GM18502 (cell line): Measurements from ENCODE around the gene TMEM209.
"Not testable (repeated sequence)": the region's sequence is repeated elsewhere in the genome, so short reads cannot be mapped to it uniquely, and the experiment has no call there.

Source experiments
- ATAC-seq: cut with Tn5 transposase; IDR thresholded peaks from one replicate; pipeline ENCODE4 v1.9.1; 2021; ENCODE audit warnings: mild to moderate bottlenecking; ENCODE audit not compliant: unreplicated experiment, poor library complexity

Gene TMEM209

GRCh38 chr7:130146142-130146541 is 59.1 kb downstream of the TMEM209 start:
- not testable (repeated sequence) for ATAC-seq

DNA sequence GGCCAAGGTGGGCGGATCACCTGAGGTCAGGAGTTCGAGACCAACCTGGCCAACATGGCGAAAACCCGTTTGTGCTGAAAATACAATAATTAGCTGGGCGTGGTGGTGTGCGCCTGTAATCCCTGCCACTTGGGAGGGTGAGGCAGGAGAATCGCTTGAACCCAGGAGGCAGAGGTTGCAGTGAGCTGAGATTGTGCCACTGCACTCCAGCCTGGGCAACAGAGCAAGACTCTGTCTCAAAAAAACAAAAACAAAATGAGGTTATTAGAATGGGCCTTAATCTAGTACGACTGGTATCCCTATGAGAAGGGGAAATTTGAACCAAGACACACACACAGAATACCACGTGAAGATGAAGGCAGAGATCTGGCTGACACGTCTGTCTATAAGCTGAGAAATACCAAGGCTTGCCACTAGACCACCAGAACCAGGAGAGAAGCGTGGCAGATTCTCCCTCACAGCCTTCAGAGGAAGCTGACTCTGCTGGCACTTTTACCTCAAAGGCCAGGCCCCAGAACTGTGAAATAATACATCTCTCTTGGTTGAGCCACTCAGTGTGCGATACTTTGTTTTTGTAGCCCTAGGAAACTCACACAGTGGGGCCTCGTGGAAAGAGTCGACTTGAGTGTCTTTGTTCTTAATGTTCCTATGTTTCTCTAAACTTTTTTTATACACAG is 59.6 kb downstream of the TMEM209 start:
- ATAC-seq: no peak

- no peak for ATAC-seq
These were observed 60.7 kb downstream of the TMEM209 start for GRCh38 chr7:130144312-130145171.

DNA sequence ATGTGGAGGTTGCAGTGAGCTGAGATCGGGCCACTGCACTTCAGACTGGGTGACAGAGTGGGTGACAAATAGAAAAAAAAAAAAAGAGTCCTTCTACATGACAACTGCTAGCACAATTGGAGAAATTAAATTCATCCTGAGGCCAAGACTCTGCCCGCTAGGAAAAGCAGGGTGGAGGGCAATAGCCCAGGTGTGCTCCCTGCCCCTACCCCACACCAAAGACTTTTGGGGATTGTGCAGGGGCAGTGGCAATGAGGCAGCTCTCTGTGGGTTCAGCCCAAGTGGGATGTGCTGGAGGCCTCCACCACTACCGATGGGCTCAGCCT is 61.3 kb downstream of the TMEM209 start:
- ATAC-seq: no peak

DNA sequence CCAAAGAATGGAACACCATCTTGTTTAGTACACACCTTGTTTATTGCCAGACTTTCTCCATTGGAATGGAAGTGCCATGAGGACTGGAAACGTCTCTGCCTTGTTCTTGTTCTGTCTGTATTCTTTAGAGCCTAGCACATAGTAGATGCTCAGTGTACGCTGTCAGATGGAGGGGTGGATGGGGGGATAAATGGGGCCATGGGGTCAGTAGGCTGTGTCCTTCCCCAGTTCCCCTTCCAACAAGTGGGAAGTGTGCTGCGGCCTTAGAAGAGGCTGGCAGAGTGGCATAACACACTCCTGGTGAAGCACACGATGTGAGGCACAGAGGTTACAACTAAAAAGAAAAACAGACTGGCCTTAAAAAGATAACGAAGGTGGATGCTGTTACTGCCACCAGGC is 61.9 kb downstream of the TMEM209 start:
- no peak for ATAC-seq

DNA sequence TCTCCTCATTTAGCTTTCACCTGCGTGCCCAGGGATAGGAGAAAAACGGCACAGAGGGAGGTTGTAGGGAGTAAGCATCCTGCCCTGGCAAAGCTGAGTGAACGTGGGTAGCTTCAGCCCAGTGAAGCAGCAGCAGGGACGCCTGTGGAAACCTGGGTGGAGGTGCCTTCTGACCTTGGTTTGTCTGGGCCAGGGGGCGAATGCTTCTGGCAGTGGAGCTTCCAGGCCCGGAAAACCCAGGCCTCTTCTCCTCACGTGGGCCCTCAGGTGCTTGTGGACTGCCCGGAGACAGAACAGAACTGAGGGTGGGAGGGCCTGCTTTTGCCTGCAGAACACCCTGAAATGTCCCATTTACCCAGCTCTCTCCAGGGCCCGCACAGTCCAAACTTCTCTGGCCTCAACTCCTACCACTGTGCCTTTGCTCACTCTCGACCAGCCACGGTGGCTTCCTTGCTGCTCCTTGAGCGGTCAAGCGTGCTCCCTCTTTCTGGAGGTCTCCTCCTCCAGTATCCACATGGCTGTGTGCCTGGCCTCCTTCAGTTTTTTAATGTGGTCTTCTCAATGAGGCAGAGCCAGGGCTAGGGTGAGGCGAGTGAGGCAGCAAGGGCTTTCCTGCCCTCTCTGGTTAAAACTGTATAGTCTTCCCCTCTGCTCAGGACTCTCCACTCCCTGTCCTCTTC is 62.4 kb downstream of the TMEM209 start:
- no peak for ATAC-seq

- no peak for ATAC-seq
These were observed 63.1 kb downstream of the TMEM209 start for GRCh38 chr7:130141884-130142653.

DNA sequence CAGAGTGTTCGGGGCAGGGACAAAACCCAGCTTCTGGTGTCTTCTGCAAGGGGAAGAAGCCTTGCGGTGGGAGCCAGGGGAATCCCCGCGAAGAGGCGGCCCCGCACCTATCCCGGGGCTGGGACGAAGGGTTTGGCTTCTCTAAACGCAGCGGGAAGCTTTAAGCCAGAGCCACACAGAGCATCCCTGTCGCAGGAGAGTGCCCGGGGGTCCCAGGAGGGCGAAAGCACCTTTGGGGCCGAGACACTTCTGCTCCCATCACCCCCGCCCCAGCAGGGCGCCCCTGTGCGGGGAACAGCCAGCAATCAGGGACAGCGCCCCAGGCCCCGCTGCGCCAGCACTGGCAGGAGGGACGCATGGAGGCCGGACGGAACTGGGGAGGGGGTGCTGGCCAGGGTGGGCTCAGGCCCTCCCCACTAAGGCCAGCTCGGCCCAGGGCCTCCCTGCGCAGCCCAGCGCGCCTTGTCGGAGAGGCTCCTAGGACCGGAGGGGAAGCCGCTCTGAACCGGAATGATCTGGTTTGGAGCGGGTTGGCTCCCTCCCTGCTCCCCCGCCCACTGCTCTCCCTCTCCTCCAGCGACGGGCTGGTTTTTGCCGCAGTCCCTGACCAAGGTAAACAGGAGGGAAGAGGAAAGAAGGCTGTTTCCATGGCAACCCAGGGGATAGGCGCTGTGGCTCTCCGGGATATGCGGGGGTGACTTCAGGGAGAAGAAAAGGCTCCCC is 63.9 kb downstream of the TMEM209 start:
- no peak for ATAC-seq

GRCh38 chr7:130140551-130141160 is 64.5 kb downstream of the TMEM209 start:
- no peak for ATAC-seq

DNA sequence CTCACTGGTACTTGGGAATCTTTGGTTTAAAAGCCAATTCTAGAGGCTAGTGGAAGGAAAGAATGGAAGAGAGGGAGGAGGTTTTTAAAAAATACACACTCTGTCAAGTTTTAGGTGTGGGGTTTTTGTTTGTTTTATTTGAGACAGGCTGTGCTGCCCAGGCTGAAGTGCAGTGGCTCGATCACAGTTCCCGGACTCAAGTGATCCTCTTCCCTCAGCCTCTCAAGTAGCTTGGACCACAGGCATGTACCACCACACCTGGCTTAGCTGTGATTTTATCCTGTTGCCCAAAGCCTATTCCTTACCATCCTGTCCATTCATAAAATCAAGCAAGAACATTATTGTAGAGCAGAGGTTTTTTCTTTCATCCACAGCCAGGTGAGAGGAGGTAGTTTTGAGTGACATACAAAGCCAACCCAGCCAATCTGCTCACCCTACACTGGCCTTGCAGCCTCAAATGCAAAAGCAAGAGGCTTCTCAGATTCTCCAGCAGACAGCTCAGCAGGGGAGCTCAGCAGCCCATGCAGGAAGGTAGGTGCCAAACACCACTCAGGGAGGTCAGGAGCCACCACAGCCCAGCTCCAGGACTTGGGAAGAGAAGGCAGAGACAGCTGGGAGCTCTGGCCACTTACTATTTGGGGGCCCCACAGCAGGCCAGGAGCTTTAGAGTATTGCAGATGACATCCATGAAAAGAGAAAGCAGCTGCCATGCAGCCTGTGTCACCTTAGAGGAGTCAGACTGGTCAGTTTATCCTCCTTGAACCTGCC is 65.8 kb downstream of the TMEM209 start:
- ATAC-seq: no peak

DNA sequence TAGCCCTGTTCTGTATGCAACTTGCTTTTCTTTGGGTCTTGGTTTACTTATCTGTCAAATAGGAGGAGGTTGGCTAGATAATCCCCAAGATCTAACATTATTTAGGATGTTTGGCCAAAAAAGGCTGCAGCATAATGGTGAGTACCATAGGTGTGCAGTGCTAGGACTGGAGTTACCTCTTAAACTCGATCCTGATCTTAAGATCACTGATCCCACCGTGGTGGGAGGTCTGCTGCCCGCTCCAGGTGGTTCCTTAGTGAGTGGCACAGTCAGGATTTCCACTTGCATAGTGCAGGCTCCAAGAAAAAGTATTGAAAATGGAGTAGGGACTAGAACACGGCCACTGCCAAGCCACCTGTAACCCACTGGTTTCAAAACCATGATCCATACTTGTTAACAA is 68.0 kb downstream of the TMEM209 start:
- ATAC-seq: no peak

- no peak for ATAC-seq
These were observed 68.5 kb downstream of the TMEM209 start for GRCh38 chr7:130136579-130137167.

- no peak for ATAC-seq
These were observed 69.7 kb downstream of the TMEM209 start for GRCh38 chr7:130135208-130136205.

GRCh38 chr7:130134726-130135125 is 70.5 kb downstream of the TMEM209 start:
- no peak for ATAC-seq

GRCh38 chr7:130134106-130134636 is 71.0 kb downstream of the TMEM209 start:
- no peak for ATAC-seq

DNA sequence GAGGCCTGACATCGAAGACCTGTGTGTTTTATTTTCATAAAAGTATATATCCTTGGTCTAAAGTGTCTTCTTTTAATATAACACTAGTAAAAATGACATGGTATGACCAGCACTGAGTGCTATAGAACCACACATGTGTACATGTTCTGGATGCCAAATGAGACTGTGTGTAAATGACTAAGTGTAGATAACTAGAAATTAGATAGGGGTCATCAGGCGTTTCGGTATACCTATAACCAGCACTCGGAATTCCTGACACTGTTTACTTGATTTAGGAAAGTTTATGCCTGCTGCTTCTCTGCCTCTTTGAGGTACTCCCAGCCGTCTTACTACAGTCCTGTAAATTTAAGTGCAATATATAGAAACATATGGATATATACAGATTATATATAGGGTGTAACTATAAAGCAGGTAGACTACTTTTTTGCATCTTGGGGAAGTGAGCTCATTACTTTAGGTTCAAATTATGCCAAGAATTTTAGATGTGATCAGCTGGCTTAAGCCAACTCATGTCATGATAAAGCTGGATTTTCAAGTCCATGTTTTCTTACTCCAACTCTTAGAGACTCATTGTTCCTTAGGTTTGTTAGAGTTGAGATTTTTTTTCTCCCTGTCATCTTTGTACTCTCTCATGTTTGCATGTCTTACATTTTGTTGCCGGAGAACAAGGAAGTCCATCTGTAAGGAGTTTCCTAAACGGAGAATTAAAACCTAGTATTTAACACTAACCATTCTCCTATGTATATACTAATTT is 72.0 kb downstream of the TMEM209 start:
- no peak for ATAC-seq
